GM23338 (cell line): ENCODE measurements around the gene CHP1. TPM values are rescaled to one million over a fixed set of nuclear protein-coding genes. Genes with fewer than 3 reads are reported as not detected.
A peak's percentile ranks its signal among the peaks of the same experiment; 100 is the strongest.

Experiments
- ATAC-seq: fragments of 200-7000 bp; cut with Tn5 transposase; 3 replicates; pipeline ENCODE4 v1.9.1; 2020
- DNase-seq: peaks from one replicate; pipeline ENCODE4 v3.0.0-alpha.2; 2015; ENCODE audit warnings: low spot score
- H2AFZ ChIP-seq: fragments of 200-600 bp; sonication (generic); 2 replicates; pipeline ENCODE4 v1.8.0; 2016; ENCODE audit warnings: antibody characterized with exemption, mild to moderate bottlenecking, moderate library complexity
- H3F3A ChIP-seq: fragments of 200-600 bp; sonication (generic); replicated peaks from 2 replicates; pipeline ENCODE4 v1.8.0; 2017; ENCODE audit warnings: antibody characterized with exemption, mixed run types, low read depth
- H3K27ac ChIP-seq: fragments of 200-600 bp; sonication (generic); 2 replicates; pipeline ENCODE4 v1.6.1; 2016; ENCODE audit warnings: low read depth
- H3K27me3 ChIP-seq: fragments of 200-600 bp; sonication (generic); 2 replicates; pipeline ENCODE4 v1.8.0; 2016; ENCODE audit warnings: mild to moderate bottlenecking, mixed run types, moderate library complexity; ENCODE audit not compliant: insufficient read depth
- H3K36me3 ChIP-seq: fragments of 200-600 bp; sonication (generic); 2 replicates; pipeline ENCODE4 v1.8.0; 2016; ENCODE audit warnings: mild to moderate bottlenecking; ENCODE audit not compliant: insufficient read depth
- H3K4me1 ChIP-seq: fragments of 200-600 bp; sonication (generic); 2 replicates; pipeline ENCODE4 v1.8.0; 2016; ENCODE audit warnings: mild to moderate bottlenecking, moderate library complexity; ENCODE audit not compliant: insufficient read depth
- H3K4me2 ChIP-seq: fragments of 200-600 bp; sonication (generic); 2 replicates; pipeline ENCODE4 v1.7.1; 2017; ENCODE audit warnings: mixed run types
- H3K4me3 ChIP-seq: fragments of 200-600 bp; sonication (generic); 2 replicates; pipeline ENCODE4 v1.6.1; 2016; ENCODE audit warnings: mixed run types
- H3K79me2 ChIP-seq: fragments of 200-600 bp; sonication (generic); replicated peaks from 2 replicates; pipeline ENCODE4 v1.8.0; 2017; ENCODE audit warnings: mild to moderate bottlenecking; ENCODE audit not compliant: insufficient read depth
- H3K9me2 ChIP-seq: fragments of 200-600 bp; sonication (generic); 2 replicates; pipeline ENCODE4 v1.8.0; 2017; ENCODE audit not compliant: insufficient read depth
- H4K20me1 ChIP-seq: fragments of 200-600 bp; sonication (generic); replicated peaks from 2 replicates; pipeline ENCODE4 v1.8.0; 2017; ENCODE audit warnings: mild to moderate bottlenecking; ENCODE audit not compliant: insufficient read depth
- H3K27ac Mint-ChIP-seq: 2 replicates; pipeline ENCODE4 v1.8.0; 2020; ENCODE audit warnings: inconsistent platforms, mild to moderate bottlenecking, moderate library complexity, mixed read lengths
- H3K27me3 Mint-ChIP-seq: 3 replicates; pipeline ENCODE4 v1.8.0; 2022; ENCODE audit warnings: low read depth, mild to moderate bottlenecking, moderate library complexity, mixed read lengths, inconsistent platforms; ENCODE audit not compliant: insufficient read depth, poor library complexity
- H3K36me3 Mint-ChIP-seq: 3 replicates; pipeline ENCODE4 v1.8.0; 2021; ENCODE audit warnings: low read depth, mild to moderate bottlenecking, inconsistent platforms, moderate library complexity, mixed read lengths
- H3K4me1 Mint-ChIP-seq: 3 replicates; pipeline ENCODE4 v1.8.0; 2020; ENCODE audit warnings: mild to moderate bottlenecking, inconsistent platforms, mixed read lengths
- H3K4me3 Mint-ChIP-seq: 3 replicates; pipeline ENCODE4 v1.8.0; 2021; ENCODE audit warnings: moderate library complexity, mild to moderate bottlenecking, inconsistent platforms, mixed read lengths
- H3K9me3 Mint-ChIP-seq: 3 replicates; pipeline ENCODE4 v1.8.0; 2020; ENCODE audit warnings: moderate library complexity, mild to moderate bottlenecking, inconsistent platforms, mixed read lengths
- CTCF ChIP-seq, 2 experiments: fragments of 200-600 bp in 1 of 2; sonication (generic) in 1 of 2; conservative IDR thresholded peaks; 2 replicates each; pipeline versions ENCODE4 v1.5.1 to v1.6.1; 2016 to 2017; ENCODE audit warnings: antibody characterized with exemption in 2 of 2, low read depth in 2 of 2, mild to moderate bottlenecking in 2 of 2, moderate library complexity in 1 of 2
- EZH2 ChIP-seq: fragments of 200-600 bp; sonication (generic); IDR thresholded peaks from one replicate; pipeline ENCODE4 v1.8.0; 2017; ENCODE audit warnings: antibody characterized with exemption, mild to moderate bottlenecking, low read depth; ENCODE audit not compliant: unreplicated experiment
- JUNB ChIP-seq: IDR thresholded peaks from one replicate; pipeline ENCODE4 v1.6.1; 2016; ENCODE audit warnings: antibody characterized with exemption; ENCODE audit not compliant: unreplicated experiment
- NANOG ChIP-seq: IDR thresholded peaks from 2 replicates; pipeline ENCODE4 v1.6.1; 2016; ENCODE audit warnings: antibody characterized with exemption, borderline replicate concordance
- POLR2AphosphoS5 ChIP-seq: IDR thresholded peaks from 2 replicates; pipeline ENCODE4 v1.6.1; 2016; ENCODE audit warnings: antibody characterized with exemption, low read depth
- STAT1 ChIP-seq: IDR thresholded peaks from one replicate; pipeline ENCODE4 v1.6.1; 2016; ENCODE audit warnings: antibody characterized with exemption; ENCODE audit not compliant: unreplicated experiment
- ZNF114 ChIP-seq: fragments of 250-450 bp; sonication (Bioruptor Pico); IDR thresholded peaks from 2 replicates; pipeline ENCODE4 v1.5.0; 2020; ENCODE audit warnings: mild to moderate bottlenecking, moderate library complexity
- polyA plus RNA-seq: library from polyadenylated mRNA; unstranded; fragments of >200 nt; fragmentation: Nextera tagmentation; extraction: Ambion mirVana; gene quantifications from 2 replicates; pipeline ENCODE4 v1.2.1, GENCODE V29; 2016
- total RNA-seq: library from RNA; depleted of rRNA; stranded (reverse); fragments of >200 nt; shearing (Covaris generic); gene quantifications from 2 replicates; pipeline ENCODE4 v1.2.3, GENCODE V29; 2014
- TF ChIP-seq, protein P1 (sequence below): fragments of 250-450 bp; sonication (Bioruptor Pico); IDR thresholded peaks from 2 replicates; pipeline ENCODE4 v1.5.0; 2020; ENCODE audit warnings: mild to moderate bottlenecking, moderate library complexity

Gene CHP1
- total and polyA plus RNA-seq, 2 experiments from 2014 or later: 62.3 to 109 TPM

DNA sequence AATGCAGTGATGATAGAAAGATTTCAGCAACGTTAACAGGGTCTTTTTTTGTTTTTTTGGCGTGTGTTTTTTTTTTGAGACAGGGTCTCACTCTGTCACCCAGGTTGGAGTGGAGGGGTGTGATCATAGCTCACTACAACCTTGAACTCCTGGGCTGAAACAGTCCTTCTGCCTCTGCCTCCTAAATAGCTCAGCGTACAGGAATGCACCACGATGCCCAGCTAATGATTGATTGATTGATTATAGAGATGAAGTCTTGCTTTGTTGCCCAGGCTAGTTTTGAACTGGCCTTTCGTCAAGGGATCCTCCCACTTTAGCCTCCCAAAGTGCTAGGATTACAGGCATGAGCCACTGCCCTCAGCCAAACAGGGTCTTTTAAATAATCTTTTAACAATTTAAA lies 7.0 kb downstream of the CHP1 start:
- peak overlapping the region; percentile 15; the same call in 1 of the 2 replicates for H3K27ac Mint-ChIP-seq
- no peaks in the 10 kb centered on the region for H3K9me3 Mint-ChIP-seq
- no peak for ATAC-seq
- DNase-seq: no peak
- Histone ChIP-seq H3K36me3 (no peaks in the 10 kb centered on the region), H3K27ac (no peak overlapping the region), H3F3A (no peaks in the 10 kb centered on the region), H4K20me1 (peaks cover 8% of the 10 kb centered on the region; the same call in 1 of the 2 replicates), H3K79me2 (peaks cover 52% of the 10 kb centered on the region), H3K27me3 (no peaks in the 10 kb centered on the region), H3K4me3 (no peak overlapping the region), H3K4me2 (no peak overlapping the region), H2AFZ (no peak overlapping the region), H3K4me1 (peaks cover 17% of the 10 kb centered on the region), H3K9me2 (no peaks in the 10 kb centered on the region)
- H3K27me3 Mint-ChIP-seq: no peaks in the 10 kb centered on the region
- no peak overlapping the region for H3K4me3 Mint-ChIP-seq
- no peaks in the 10 kb centered on the region for H3K36me3 Mint-ChIP-seq
- peaks cover 9% of the 10 kb centered on the region for H3K4me1 Mint-ChIP-seq
- TF ChIP-seq JUNB: no peak
- no peak for TF ChIP-seq CTCF (conservative IDR thresholded peaks at IDR 0.05; ENCODE audit: low read depth in 2 of 2)
- no peak for TF ChIP-seq NANOG
- TF ChIP-seq, protein P1, sequence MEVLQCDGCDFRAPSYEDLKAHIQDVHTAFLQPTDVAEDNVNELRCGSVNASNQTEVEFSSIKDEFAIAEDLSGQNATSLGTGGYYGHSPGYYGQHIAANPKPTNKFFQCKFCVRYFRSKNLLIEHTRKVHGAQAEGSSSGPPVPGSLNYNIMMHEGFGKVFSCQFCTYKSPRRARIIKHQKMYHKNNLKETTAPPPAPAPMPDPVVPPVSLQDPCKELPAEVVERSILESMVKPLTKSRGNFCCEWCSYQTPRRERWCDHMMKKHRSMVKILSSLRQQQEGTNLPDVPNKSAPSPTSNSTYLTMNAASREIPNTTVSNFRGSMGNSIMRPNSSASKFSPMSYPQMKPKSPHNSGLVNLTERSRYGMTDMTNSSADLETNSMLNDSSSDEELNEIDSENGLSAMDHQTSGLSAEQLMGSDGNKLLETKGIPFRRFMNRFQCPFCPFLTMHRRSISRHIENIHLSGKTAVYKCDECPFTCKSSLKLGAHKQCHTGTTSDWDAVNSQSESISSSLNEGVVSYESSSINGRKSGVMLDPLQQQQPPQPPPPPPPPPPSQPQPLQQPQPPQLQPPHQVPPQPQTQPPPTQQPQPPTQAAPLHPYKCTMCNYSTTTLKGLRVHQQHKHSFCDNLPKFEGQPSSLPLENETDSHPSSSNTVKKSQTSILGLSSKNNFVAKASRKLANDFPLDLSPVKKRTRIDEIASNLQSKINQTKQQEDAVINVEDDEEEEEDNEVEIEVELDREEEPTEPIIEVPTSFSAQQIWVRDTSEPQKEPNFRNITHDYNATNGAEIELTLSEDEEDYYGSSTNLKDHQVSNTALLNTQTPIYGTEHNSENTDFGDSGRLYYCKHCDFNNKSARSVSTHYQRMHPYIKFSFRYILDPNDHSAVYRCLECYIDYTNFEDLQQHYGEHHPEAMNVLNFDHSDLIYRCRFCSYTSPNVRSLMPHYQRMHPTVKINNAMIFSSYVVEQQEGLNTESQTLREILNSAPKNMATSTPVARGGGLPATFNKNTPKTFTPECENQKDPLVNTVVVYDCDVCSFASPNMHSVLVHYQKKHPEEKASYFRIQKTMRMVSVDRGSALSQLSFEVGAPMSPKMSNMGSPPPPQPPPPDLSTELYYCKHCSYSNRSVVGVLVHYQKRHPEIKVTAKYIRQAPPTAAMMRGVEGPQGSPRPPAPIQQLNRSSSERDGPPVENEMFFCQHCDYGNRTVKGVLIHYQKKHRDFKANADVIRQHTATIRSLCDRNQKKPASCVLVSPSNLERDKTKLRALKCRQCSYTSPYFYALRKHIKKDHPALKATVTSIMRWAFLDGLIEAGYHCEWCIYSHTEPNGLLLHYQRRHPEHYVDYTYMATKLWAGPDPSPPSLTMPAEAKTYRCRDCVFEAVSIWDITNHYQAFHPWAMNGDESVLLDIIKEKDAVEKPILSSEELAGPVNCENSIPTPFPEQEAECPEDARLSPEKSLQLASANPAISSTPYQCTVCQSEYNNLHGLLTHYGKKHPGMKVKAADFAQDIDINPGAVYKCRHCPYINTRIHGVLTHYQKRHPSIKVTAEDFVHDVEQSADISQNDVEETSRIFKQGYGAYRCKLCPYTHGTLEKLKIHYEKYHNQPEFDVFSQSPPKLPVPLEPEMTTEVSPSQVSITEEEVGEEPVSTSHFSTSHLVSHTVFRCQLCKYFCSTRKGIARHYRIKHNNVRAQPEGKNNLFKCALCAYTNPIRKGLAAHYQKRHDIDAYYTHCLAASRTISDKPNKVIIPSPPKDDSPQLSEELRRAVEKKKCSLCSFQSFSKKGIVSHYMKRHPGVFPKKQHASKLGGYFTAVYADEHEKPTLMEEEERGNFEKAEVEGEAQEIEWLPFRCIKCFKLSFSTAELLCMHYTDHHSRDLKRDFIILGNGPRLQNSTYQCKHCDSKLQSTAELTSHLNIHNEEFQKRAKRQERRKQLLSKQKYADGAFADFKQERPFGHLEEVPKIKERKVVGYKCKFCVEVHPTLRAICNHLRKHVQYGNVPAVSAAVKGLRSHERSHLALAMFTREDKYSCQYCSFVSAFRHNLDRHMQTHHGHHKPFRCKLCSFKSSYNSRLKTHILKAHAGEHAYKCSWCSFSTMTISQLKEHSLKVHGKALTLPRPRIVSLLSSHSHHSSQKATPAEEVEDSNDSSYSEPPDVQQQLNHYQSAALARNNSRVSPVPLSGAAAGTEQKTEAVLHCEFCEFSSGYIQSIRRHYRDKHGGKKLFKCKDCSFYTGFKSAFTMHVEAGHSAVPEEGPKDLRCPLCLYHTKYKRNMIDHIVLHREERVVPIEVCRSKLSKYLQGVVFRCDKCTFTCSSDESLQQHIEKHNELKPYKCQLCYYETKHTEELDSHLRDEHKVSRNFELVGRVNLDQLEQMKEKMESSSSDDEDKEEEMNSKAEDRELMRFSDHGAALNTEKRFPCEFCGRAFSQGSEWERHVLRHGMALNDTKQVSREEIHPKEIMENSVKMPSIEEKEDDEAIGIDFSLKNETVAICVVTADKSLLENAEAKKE: no peak
- no peak for TF ChIP-seq STAT1
- no peak for TF ChIP-seq ZNF114
- no peak for TF ChIP-seq EZH2
- no peak for TF ChIP-seq POLR2AphosphoS5
